Measurements from ENCODE around the gene LZTS2.

LZTS2 gene

GRCh38 chr10:101014966-101015581 lies 15.5 kb downstream of the LZTS2 start:
- DNase-seq, result no peak

GRCh38 chr10:101015582-101015973 lies 16.0 kb downstream of the LZTS2 start:
- DNase-seq, result no peak

- no peak for DNase-seq
Observed at GRCh38 chr10:101016814-101017213, 17.2 kb downstream of the LZTS2 start.

GRCh38 chr10:101018118-101018599 lies 18.6 kb downstream of the LZTS2 start:
- DNase-seq, result no peak

GRCh38 chr10:101018600-101019439 lies 19.2 kb downstream of the LZTS2 start:
- DNase-seq, result no peak

- DNase-seq, result no peak
Observed at GRCh38 chr10:101019440-101019703, 19.8 kb downstream of the LZTS2 start.

- DNase-seq, result no peak
Observed at GRCh38 chr10:101020427-101021075, 20.9 kb downstream of the LZTS2 start.

- no peak for DNase-seq
Observed at GRCh38 chr10:101021239-101021638, 21.6 kb downstream of the LZTS2 start.

GRCh38 chr10:101021692-101022251 lies 22.2 kb downstream of the LZTS2 start:
- DNase-seq, result no peak

- no peak for DNase-seq
Observed at GRCh38 chr10:101022967-101023705, 23.5 kb downstream of the LZTS2 start.

- no peak for DNase-seq
Observed at GRCh38 chr10:101027106-101027720, 27.6 kb downstream of the LZTS2 start.

GRCh38 chr10:101028446-101029337 lies 29.1 kb downstream of the LZTS2 start:
- no peak for DNase-seq

- no peak for DNase-seq
Observed at GRCh38 chr10:101029520-101030295, 30.1 kb downstream of the LZTS2 start.

- DNase-seq, result no peak
Observed at GRCh38 chr10:101030496-101031127, 31.0 kb downstream of the LZTS2 start.

- DNase-seq, result peak; percentile 55
Observed at GRCh38 chr10:101031128-101031795, 31.7 kb downstream of the LZTS2 start, which contains the start of the genes PDZD7 and SFXN3. TSS of gene PDZD7 (minus strand) at chr10:101031129. CDS start at chr10:101030219, 910 bp downstream. TSS of gene SFXN3 (plus strand) at chr10:101031234. CDS start at chr10:101034695, 3,461 bp downstream.

- DNase-seq, result no peak
Observed at GRCh38 chr10:101031796-101032636, 32.4 kb downstream of the LZTS2 start.

- DNase-seq, result peak; percentile 49
Observed at GRCh38 chr10:101032637-101033224, 33.1 kb downstream of the LZTS2 start.

- DNase-seq, result no peak
Observed at GRCh38 chr10:101033276-101033675, 33.7 kb downstream of the LZTS2 start.
